Central memory CD8-positive, alpha-beta T cell (primary cell): ENCODE results near the gene BCL2.

Source experiments
- ATAC-seq: fragments of 150-1000 bp; cut with Tn5 transposase; replicated peaks from 2 replicates; pipeline ENCODE4 v1.10.0; 2022; ENCODE audit warnings: mild to moderate bottlenecking, moderate FRiP score, moderate number of reproducible peaks; ENCODE audit not compliant: poor library complexity, severe bottlenecking; ENCODE audit errors: extremely low read depth
- DNase-seq, 2 donors: peaks; one replicate each; pipeline ENCODE4 v3.0.0; 2021; ENCODE audit warnings: low spot score in 2 of 2
- H3K27ac Mint-ChIP-seq: one replicate; pipeline ENCODE4 v1.8.0; 2022; ENCODE audit warnings: low read depth, mild to moderate bottlenecking, moderate library complexity, mixed read lengths
- H3K27me3 Mint-ChIP-seq: one replicate; pipeline ENCODE4 v1.8.0; 2022; ENCODE audit warnings: mixed read lengths
- H3K36me3 Mint-ChIP-seq: one replicate; pipeline ENCODE4 v1.8.0; 2022; ENCODE audit warnings: mild to moderate bottlenecking, moderate library complexity, mixed read lengths; ENCODE audit not compliant: insufficient read depth
- H3K4me1 Mint-ChIP-seq: one replicate; pipeline ENCODE4 v1.8.0; 2022; ENCODE audit warnings: mixed read lengths
- H3K4me3 Mint-ChIP-seq: one replicate; pipeline ENCODE4 v1.8.0; 2022; ENCODE audit warnings: mild to moderate bottlenecking, moderate library complexity, mixed read lengths
- H3K9me3 Mint-ChIP-seq: one replicate; pipeline ENCODE4 v1.8.0; 2022; ENCODE audit warnings: mixed read lengths

BCL2 gene

GRCh38 chr18:63140038-63140450, 179.5 kb downstream of the BCL2 start:
- DNase-seq (no peak), ATAC-seq (no peak)
- H3K4me3 Mint-ChIP-seq, result no peak overlapping the region
- peak overlapping the region; percentile 34 for H3K27ac Mint-ChIP-seq
- no peaks in the 10 kb centered on the region for H3K27me3 Mint-ChIP-seq
- peaks cover 47% of the 10 kb centered on the region for H3K4me1 Mint-ChIP-seq
- H3K9me3 Mint-ChIP-seq, result no peaks in the 10 kb centered on the region
- peaks cover 19% of the 10 kb centered on the region for H3K36me3 Mint-ChIP-seq

DNA sequence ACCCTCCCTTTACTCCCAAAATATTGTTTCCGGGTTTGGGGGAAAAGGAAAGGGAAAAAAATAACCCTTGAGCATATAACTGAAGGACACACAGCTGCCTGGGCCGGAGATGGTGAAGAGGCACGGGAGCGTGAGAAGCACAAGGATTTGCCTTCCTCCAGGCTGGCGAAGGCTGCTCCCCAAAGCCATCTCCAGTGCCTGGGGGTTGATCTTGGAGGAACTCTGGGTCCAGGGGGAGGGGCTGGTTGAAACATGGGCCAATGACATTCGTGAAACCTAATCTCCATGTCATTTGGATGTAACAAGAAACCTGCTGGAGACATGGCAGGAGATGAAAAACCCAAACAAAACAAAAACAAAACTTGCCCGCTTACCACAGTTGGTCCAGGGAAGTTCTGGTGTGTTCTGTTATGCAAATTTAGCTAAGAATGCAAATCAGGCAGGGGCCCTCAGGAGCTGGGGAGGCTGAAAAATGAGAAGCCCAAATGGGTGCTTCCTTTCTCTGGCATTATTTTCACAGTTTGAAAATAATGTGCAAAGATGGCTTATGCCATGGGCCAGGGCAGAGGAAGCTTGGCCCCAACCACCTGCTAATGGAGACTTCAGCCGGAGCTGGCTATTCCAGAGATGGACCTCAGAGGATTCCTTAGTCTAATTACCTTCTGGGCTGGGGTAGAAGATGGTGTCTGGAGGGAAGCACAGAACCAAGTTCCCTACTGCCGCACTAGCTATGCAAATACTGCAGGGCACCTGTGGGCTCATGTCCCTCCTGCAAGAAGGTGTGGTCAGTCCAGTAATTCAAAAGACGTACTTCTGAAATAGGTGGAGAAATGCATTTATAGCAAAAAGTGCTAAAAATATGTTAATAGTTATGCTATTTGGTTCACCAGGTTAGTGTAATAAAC, 180.9 kb downstream of the BCL2 start:
- ATAC-seq (no peak), DNase-seq (no peak)
- H3K36me3 Mint-ChIP-seq, result peaks cover 19% of the 10 kb centered on the region
- peak overlapping the region; percentile 90 for H3K27ac Mint-ChIP-seq
- H3K4me1 Mint-ChIP-seq, result peaks cover 41% of the 10 kb centered on the region
- peak overlapping the region; percentile 71 for H3K4me3 Mint-ChIP-seq
- H3K27me3 Mint-ChIP-seq, result no peaks in the 10 kb centered on the region
- H3K9me3 Mint-ChIP-seq, result no peaks in the 10 kb centered on the region

DNA sequence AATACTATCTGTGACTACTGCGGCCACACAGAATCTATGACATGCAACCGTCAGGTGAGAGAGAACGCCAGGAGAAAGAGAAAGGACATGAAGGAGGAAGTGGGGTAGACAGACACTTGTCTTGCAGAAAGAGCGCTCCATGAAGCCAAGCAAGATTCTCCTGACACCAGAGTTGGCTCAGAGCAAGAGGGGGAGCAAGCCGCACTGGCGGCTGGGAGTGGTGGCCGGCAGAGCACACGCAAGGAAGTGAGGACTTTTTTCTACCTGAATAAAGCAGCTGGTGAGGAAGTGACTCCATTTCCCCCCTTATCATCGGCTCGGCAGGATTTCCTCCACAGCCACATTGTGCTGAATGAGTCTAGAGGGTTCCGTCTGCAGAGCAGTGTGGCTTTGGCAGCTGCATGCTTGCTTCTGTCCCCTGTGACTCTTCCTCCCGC, 181.6 kb downstream of the BCL2 start:
- DNase-seq, result peak in 1 of 2 donors; percentile 45
- Mint-ChIP-seq H3K4me3 (peak overlapping the region; percentile 71), H3K9me3 (no peaks in the 10 kb centered on the region)

DNA sequence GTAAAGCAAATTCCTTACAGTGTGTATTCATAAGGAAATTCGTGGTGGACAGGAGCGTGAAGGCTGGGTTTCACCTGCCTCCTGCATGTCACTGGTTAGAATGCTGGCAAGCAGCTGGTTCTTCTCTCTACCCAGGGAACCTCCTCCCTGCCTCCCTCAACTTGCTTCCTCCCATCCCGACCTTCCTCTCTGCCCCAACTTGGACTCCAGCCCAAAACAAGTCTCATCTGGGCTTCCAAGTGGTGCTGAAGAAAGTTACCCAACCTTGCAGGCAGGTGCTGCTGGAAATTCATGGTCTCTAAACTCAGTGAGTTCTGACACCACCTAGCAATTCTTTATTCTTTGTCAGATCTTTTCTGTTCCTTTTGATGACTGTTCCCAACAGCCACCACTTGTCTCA, 184.5 kb downstream of the BCL2 start:
- Mint-ChIP-seq H3K36me3 (peaks cover 14% of the 10 kb centered on the region), H3K9me3 (no peaks in the 10 kb centered on the region), H3K4me1 (peaks cover 40% of the 10 kb centered on the region), H3K4me3 (no peak overlapping the region), H3K27me3 (no peaks in the 10 kb centered on the region), H3K27ac (peak overlapping the region; percentile 52)
- DNase-seq, result no peak
- no peak for ATAC-seq

More for the DNA sequence above, 181.6 kb downstream of the BCL2 start:
- peaks cover 38% of the 10 kb centered on the region for H3K4me1 Mint-ChIP-seq
- H3K27me3 Mint-ChIP-seq, result no peaks in the 10 kb centered on the region
- peak; percentile 92 for ATAC-seq
- H3K27ac Mint-ChIP-seq, result peak overlapping the region; percentile 90
- H3K36me3 Mint-ChIP-seq, result peaks cover 21% of the 10 kb centered on the region

DNA sequence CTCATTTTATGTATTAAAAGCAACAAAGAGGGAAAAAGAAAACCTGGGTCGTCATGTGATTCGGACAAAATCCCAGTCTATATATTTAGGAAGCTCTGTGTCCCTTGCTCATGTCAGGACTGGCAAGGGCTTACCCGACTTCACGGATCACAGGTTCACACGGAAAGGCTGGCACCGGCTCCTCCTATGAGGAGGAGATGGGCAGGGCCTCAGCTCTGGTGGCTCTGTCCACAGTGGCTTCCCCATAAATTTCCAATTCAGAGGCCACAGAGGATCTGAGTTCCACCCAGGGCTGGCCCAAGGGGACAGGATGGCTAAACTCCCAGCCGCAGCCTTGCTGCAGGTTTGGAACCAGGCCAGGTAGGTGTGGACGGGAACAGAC, 186.8 kb downstream of the BCL2 start:
- ATAC-seq, result no peak
- no peaks in the 10 kb centered on the region for H3K9me3 Mint-ChIP-seq
- H3K4me1 Mint-ChIP-seq, result peaks cover 32% of the 10 kb centered on the region
- peaks cover 10% of the 10 kb centered on the region for H3K36me3 Mint-ChIP-seq
- no peak for DNase-seq
- H3K27me3 Mint-ChIP-seq, result no peaks in the 10 kb centered on the region
- no peak overlapping the region for H3K27ac Mint-ChIP-seq
- H3K4me3 Mint-ChIP-seq, result no peak overlapping the region

DNA sequence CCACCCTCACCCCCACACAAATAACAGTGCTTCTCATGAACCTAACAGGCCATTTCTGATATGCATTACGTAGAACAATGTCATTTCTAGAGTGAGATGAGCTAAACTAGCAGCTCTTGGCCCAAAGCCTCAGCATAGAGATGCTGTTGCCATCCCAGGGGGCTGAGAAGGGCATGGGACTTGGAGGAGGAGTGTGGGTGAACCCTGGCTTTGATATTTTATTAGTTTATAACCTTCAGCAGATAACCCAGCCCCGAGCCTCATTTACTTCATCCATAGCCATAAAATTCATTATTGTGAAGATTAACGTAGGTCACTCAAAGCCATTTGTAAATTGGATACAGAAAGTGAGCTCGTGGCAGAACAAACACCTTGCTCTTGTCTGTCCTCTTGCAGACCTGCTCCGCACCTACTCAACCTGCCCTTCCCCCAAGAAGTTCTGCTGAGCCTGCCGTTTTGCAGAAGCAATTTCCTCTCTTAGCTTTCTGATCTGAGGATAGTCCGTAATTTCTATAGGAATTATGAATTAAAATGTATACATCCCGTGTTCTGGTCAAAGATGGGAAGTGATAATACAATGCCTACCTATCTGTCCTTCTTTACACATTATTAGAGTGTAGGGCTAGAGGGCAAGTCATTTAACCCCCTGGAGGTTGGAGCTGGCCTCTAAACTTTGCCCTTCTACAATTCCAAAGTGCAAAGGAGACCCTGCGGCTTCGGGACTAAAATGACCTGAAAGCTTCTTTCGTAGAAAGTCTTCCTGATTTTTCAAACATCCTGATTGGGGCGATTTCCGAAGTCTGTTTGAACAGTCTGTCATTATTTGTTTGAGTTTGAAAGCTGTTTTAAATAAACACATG, 187.4 kb downstream of the BCL2 start:
- Mint-ChIP-seq H3K36me3 (peaks cover 12% of the 10 kb centered on the region), H3K4me3 (no peak overlapping the region), H3K9me3 (no peaks in the 10 kb centered on the region), H3K27ac (no peak overlapping the region), H3K27me3 (no peaks in the 10 kb centered on the region), H3K4me1 (peaks cover 27% of the 10 kb centered on the region)
- DNase-seq, result no peak
- ATAC-seq, result no peak

GRCh38 chr18:63131106-63131958, 188.2 kb downstream of the BCL2 start:
- Mint-ChIP-seq H3K4me3 (no peak overlapping the region), H3K9me3 (no peaks in the 10 kb centered on the region), H3K36me3 (peaks cover 11% of the 10 kb centered on the region), H3K4me1 (peaks cover 20% of the 10 kb centered on the region), H3K27ac (peak overlapping the region; percentile 63), H3K27me3 (no peaks in the 10 kb centered on the region)
- ATAC-seq (peak; percentile 54), DNase-seq (peak; percentile 31 to 53)

DNA sequence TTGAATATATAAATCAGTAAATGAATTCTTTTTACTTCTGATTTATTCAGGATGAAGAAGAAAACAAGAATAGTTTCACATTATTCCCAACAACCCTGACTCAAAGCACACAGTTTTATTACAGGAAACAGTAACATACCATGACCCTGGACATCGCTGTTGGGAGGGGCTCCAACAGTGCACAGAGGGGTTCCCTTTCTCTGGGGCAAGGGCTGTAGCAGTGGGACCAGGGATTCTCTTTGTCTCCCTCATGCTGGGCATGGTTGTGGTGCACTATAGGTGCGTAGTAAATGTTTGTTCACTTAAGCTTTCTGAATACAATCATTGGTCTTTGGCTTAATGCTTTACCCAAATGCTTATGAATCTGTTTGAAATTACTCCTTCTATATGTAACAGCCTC, 189.4 kb downstream of the BCL2 start:
- Mint-ChIP-seq H3K36me3 (peaks cover 10% of the 10 kb centered on the region), H3K9me3 (no peaks in the 10 kb centered on the region), H3K4me1 (peaks cover 9% of the 10 kb centered on the region), H3K27ac (no peak overlapping the region), H3K27me3 (no peaks in the 10 kb centered on the region), H3K4me3 (no peak overlapping the region)
- ATAC-seq (no peak), DNase-seq (no peak)

GRCh38 chr18:63128237-63128974, 191.2 kb downstream of the BCL2 start:
- Mint-ChIP-seq H3K27me3 (no peaks in the 10 kb centered on the region), H3K4me3 (no peak overlapping the region), H3K27ac (peak overlapping the region; percentile 60), H3K4me1 (peaks cover 6% of the 10 kb centered on the region), H3K36me3 (peaks cover 10% of the 10 kb centered on the region), H3K9me3 (no peaks in the 10 kb centered on the region)
- ATAC-seq (no peak), DNase-seq (no peak)

DNA sequence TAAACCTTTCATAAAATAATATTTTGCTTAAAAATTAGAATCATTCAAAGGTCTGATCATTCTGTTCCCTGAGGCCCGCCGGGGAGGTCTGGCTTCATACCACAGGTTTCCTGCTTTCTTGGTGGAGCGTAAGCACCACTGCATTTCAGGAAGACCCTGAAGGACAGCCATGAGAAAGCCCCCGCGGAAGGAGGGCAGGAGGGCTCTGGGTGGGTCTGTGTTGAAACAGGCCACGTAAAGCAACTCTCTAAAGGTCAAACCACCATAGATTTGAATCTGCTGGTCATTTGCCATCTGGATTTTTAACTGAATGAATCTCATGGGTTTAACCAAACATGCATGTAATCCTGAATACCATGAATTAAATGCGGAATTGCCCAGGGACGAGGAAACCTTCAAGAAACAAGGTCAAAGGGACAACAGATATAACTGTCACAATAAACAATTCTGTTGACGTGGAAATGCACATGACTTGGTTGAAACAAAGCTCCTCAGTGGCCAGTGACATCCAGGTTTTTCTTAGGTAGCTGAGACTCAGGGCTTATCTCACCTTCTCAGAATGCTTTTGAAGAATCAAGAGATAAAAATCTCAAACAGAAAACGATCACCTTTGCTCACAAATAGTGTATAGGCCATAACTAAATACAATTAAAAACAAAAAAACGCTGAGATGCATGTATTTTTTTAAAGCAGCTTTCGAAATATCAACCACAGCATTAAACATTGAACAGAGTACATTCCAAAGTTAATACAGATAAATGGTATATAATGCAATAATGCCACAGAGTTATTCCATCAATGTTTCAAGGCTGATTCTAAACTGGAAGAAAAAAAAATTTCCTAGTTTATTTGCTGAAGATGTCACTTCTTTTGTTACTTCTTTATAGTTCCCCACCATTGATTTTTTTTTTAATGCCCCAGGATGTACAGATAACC, 193.2 kb downstream of the BCL2 start:
- peaks cover 10% of the 10 kb centered on the region for H3K36me3 Mint-ChIP-seq

DNA sequence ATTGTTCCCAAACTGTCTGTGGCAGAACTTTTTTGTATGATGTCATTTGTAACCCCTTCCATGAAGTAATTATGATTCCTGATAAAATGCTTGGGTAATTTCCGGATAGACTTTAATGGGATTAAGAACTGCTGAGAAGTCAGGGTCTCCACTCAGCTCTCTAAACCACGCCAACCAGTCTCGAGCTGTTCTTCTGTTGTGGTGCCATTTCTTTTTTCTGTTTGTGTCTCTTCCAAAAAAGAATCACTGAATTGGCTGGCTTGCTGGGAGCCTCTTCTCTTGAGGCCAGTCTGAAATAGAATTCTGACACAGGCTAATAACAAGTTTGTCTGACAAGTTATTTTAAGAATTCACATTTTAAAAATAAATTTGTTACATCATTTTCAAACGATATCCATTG, 198.9 kb downstream of the BCL2 start:
- Mint-ChIP-seq H3K36me3 (peaks cover 2% of the 10 kb centered on the region), H3K9me3 (no peaks in the 10 kb centered on the region), H3K4me1 (no peaks in the 10 kb centered on the region), H3K4me3 (no peak overlapping the region), H3K27me3 (no peaks in the 10 kb centered on the region), H3K27ac (peak overlapping the region; percentile 22)
- DNase-seq, result no peak
- ATAC-seq, result no peak

More for the DNA sequence above, 193.2 kb downstream of the BCL2 start:
- ATAC-seq, result no peak
- Mint-ChIP-seq H3K27ac (no peak overlapping the region), H3K27me3 (no peaks in the 10 kb centered on the region), H3K4me3 (no peak overlapping the region), H3K9me3 (no peaks in the 10 kb centered on the region), H3K4me1 (peaks cover 5% of the 10 kb centered on the region)
- DNase-seq, result no peak
